Measurements from ENCODE around the gene CAD.

GRCh38 chr2:27291865-27292264, 74.7 kb downstream of the CAD start:
- TF ChIP-seq, protein P1, sequence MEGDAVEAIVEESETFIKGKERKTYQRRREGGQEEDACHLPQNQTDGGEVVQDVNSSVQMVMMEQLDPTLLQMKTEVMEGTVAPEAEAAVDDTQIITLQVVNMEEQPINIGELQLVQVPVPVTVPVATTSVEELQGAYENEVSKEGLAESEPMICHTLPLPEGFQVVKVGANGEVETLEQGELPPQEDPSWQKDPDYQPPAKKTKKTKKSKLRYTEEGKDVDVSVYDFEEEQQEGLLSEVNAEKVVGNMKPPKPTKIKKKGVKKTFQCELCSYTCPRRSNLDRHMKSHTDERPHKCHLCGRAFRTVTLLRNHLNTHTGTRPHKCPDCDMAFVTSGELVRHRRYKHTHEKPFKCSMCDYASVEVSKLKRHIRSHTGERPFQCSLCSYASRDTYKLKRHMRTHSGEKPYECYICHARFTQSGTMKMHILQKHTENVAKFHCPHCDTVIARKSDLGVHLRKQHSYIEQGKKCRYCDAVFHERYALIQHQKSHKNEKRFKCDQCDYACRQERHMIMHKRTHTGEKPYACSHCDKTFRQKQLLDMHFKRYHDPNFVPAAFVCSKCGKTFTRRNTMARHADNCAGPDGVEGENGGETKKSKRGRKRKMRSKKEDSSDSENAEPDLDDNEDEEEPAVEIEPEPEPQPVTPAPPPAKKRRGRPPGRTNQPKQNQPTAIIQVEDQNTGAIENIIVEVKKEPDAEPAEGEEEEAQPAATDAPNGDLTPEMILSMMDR (conservative IDR thresholded peaks at IDR 0.05; ENCODE audit: low read length) = peak; percentile 45
- no peak for TF ChIP-seq EZH2phosphoT487 (IDR thresholded peaks at IDR 0.05; ENCODE audit: borderline replicate concordance)
